Hypothalamus (tissue), 51 donors: Measurements from ENCODE around the gene ARPP21.

Experiments used
- DNase-seq, 51 donors: peaks; one replicate each; lab custom pipeline; 2025; lab: John Stamatoyannopoulos, UW

ARPP21 gene

DNA sequence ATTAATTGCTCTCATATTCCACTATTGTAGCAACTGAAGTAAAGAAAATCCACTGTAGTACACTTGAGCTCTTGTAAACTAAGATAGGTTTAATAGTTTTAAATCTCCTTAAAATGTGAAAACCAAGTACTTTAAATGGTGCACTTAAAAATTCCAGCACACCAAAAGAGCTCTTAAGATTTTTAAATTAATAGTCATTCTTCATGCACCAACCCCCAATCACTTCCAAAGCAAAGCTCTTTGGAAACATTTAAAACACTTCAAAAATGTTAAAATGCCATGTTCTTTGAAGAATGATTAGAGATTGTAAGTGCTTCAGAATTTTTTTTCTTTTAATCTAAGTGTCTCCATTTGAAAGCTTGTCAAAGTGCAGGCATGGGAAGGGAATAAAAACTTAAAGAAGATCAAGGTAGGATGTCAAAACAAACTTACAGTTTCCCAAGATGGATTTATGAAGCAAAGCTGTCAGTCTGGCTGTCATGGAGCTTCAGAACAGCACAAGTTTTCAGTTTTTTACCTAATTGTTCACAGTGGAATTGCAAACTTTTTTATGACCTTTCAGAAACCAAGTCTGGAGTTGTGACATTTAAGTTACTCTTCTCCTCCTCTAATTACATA is 84.3 kb downstream of the ARPP21 start:
- no peak for DNase-seq

- DNase-seq = no peak
These were observed 84.8 kb downstream of the ARPP21 start for GRCh38 chr3:35724106-35724505.

- DNase-seq = no peak
These were observed 87.9 kb downstream of the ARPP21 start for GRCh38 chr3:35727179-35727578.

DNA sequence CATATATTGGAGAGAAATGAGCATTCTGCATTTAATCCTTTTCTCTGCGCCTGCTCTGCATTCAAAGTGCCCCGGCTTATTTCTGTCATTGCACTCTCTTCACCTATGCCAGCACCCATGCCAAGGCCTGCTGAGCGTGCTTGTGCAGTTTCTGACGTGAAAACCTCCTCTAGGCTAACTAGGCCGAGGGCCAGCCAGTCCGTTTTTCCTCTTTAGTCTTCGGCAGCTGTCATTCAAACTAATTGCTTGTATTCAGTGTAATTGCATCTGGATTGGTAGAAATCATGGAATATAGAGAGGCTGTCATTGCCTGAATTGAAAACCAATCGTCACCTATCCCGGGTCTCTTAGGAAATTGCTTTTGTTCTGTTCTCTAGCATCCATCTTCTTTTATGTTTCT is 94.0 kb downstream of the ARPP21 start:
- peak in 4 of 51 donors; percentile 4 to 15 (median 4) for DNase-seq

DNA sequence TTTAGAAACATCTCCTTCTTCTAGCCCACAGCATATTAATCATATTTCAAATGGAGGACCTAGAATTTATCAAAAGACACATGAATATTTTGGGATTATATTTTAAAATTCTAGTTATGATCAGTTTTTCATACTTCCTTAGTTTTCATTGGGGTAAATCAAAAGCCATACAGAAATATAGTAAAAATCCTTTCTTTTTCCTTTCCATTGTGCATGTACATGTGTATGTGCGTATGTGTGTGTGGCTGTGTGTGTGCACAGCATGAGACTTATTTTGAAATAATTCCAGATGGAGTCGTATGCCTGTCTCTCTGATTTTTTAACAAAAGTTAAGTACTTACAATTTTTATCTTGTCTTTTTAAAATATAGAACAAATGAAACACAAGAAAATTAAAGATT is 94.5 kb downstream of the ARPP21 start:
- DNase-seq = no peak

DNA sequence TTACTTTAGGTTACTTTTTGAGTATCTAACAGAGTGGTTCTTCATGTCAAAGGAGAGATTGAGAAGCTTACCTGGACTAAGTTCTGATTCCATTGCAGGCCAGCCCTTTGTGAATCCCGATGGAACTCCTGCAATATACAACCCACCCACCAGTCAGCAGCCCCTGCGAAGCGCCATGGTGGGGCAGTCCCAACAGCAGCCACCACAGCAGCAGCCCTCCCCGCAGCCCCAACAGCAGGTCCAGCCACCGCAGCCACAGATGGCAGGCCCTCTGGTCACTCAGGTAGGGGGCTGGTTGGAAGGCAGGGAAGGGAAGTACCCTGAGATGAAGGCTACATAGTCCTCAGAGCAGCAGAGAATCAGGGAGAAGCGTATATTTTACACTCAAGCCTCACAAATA is 97.8 kb downstream of the ARPP21 start:
- no peak for DNase-seq

DNA sequence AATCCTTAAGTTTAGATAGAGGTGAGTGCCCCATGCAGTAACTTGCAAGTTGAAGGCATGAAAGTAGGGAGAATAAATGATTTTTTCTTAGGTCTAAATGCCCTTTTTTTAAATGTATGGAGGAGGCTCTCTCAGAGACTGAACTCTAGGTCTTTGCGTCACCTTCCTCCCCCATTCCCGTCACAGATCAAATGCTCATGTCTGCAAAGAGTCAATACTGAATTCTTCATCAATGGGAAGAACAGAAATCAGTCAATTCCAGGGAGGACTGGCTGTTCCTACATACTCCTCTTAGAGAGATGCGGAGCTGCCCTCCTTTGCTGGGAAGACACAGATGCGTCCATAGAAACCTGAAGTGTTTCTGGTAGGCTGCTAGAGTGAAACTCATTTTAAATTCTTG is 98.2 kb downstream of the ARPP21 start:
- no peak for DNase-seq

GRCh38 chr3:35737934-35738706 is 98.8 kb downstream of the ARPP21 start:
- no peak for DNase-seq

DNA sequence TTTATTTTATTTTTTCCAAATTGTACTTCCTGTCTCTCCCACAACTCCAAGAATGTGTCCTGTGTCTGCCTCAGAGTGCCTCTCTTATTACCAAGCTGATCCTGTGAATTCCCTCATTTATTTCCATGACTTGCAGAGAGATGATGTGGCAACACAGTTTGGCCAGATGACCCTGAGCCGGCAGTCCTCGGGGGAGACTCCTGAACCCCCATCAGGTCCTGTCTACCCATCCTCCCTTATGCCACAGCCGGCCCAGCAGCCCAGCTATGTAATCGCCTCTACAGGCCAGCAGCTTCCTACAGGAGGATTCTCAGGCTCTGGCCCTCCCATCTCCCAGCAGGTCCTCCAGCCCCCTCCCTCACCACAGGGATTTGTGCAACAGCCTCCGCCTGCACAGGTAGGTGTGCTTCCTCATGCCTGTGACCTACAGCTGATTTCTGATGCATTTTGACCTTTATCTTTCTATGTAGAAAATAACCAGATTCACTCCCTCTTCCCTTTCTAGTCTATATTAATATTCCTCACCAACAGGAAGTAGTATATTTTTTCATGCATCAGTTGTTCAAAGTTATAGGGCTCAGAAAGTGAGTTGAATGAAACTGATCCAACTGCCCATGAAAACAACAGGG is 100.0 kb downstream of the ARPP21 start:
- no peak for DNase-seq

DNA sequence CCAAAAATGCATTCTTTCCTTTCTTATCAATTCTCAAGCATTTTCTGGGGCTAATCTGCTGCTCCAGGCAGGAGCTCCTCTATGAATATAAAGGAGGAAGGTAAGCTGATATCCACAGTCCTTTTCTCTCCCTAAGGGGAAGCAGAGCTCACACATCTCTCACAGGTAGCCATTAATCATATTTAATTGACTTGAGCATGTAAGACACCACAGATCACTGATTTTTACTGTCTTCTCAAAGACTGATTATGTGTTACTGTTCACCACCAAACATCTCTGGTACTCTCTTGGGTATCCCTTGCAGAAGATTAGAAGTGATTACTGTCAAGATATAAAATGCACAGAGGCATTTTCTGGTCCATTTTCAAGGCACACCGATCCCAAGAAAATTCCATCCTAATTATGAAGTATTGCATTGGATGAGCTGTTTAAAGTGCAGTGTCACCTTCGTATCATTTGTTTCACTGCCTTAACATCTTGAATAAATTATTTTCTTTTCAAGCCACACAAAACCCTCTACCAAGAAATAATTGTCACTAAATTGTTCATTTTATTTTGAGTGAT is 100.7 kb downstream of the ARPP21 start:
- DNase-seq = no peak

GRCh38 chr3:35743218-35743617 is 103.9 kb downstream of the ARPP21 start:
- DNase-seq = no peak

DNA sequence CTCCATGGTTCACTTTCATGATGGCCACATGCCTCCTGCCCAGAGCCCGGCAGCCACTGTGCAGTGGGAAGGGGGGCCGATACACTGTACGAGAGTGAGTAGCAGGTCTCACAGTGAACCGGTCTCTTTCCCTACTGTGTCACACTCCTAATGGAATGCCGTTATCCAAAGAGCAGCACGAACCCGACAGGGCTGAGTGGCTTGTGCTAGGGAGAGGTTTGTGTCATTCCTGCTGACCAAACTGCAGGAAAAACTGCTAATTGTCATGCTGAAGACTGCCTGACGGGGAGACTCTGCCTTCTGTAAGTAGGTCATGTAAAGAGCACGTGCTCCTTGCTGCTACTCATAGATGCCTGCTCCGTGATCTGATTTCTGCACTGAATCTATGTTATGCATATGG is 105.1 kb downstream of the ARPP21 start:
- peak in 19 of 51 donors; percentile 2 to 68 (median 23) for DNase-seq

- DNase-seq = no peak
These were observed 106.0 kb downstream of the ARPP21 start for GRCh38 chr3:35745351-35745750.

- no peak for DNase-seq
These were observed 106.6 kb downstream of the ARPP21 start for GRCh38 chr3:35745802-35746484.

- DNase-seq = no peak
These were observed 107.2 kb downstream of the ARPP21 start for GRCh38 chr3:35746492-35746891.

DNA sequence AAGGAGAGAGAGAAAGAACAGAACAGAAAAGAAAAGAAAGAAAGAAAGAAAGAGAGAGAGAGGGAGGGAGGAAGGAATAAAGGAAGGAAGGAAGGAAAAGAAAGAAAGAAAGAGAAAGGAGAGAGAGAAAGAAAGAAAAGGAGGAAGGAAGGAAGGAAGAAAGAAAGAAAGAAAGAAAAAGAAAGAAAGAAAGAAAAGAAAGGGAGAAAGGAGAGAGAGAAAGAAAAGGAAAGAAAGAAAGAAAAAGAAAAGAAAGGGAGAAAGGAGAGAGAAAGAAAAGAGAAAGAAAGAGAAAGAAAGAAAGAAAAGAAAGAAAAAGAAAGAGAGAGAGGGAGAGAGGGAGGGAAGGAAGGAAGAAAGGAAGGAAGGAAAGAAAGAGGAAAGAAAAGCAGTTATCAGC is 108.8 kb downstream of the ARPP21 start:
- no peak for DNase-seq

GRCh38 chr3:35751207-35751606 is 111.9 kb downstream of the ARPP21 start:
- DNase-seq = no peak

- DNase-seq = peak in 1 of 51 donors; percentile 4
These were observed 118.8 kb downstream of the ARPP21 start for GRCh38 chr3:35757991-35758757.

DNA sequence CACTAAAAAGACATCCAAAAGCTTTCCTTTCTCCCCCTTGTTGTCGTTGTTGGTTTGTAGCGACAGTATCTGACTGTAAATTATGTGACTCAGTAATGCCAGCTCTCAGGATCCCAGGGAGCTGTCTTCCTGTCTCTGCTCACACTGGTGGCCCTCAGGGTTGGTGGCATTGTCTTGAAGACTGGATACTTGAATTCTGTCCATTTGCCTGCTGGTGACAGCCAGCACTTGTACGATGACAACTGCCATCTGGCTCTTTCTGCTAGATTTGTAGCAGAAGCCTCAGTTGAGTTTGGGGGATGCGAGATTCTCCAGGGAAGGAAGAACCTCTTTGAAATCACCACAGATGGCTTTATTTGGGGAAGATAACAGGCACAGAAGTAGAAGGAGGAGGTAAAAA is 120.8 kb downstream of the ARPP21 start:
- DNase-seq = peak in 7 of 51 donors; percentile 6 to 36 (median 12)

DNA sequence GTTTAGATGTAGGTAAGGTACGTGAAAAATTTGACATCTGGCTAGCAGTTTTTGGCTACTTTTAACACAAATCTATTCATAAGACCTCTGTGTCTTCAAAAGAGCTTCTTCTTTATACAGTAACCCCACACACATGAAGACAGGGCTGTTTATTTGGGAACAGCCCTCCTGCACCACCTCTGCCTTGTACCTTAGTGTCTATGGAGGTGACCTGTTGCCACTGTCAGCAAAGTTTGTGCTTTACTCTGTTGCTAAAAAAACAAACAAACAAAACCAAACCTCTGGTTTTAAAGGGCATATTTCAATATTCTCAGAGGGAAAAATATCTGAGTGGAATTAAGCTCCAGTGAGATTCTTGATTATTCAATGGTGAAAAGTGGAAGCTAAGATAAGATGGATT is 122.0 kb downstream of the ARPP21 start:
- no peak for DNase-seq
